ENCODE measurements around the gene SLC4A3.

The SLC4A3 gene, protein sequence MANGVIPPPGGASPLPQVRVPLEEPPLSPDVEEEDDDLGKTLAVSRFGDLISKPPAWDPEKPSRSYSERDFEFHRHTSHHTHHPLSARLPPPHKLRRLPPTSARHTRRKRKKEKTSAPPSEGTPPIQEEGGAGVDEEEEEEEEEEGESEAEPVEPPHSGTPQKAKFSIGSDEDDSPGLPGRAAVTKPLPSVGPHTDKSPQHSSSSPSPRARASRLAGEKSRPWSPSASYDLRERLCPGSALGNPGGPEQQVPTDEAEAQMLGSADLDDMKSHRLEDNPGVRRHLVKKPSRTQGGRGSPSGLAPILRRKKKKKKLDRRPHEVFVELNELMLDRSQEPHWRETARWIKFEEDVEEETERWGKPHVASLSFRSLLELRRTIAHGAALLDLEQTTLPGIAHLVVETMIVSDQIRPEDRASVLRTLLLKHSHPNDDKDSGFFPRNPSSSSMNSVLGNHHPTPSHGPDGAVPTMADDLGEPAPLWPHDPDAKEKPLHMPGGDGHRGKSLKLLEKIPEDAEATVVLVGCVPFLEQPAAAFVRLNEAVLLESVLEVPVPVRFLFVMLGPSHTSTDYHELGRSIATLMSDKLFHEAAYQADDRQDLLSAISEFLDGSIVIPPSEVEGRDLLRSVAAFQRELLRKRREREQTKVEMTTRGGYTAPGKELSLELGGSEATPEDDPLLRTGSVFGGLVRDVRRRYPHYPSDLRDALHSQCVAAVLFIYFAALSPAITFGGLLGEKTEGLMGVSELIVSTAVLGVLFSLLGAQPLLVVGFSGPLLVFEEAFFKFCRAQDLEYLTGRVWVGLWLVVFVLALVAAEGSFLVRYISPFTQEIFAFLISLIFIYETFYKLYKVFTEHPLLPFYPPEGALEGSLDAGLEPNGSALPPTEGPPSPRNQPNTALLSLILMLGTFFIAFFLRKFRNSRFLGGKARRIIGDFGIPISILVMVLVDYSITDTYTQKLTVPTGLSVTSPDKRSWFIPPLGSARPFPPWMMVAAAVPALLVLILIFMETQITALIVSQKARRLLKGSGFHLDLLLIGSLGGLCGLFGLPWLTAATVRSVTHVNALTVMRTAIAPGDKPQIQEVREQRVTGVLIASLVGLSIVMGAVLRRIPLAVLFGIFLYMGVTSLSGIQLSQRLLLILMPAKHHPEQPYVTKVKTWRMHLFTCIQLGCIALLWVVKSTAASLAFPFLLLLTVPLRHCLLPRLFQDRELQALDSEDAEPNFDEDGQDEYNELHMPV

DNA sequence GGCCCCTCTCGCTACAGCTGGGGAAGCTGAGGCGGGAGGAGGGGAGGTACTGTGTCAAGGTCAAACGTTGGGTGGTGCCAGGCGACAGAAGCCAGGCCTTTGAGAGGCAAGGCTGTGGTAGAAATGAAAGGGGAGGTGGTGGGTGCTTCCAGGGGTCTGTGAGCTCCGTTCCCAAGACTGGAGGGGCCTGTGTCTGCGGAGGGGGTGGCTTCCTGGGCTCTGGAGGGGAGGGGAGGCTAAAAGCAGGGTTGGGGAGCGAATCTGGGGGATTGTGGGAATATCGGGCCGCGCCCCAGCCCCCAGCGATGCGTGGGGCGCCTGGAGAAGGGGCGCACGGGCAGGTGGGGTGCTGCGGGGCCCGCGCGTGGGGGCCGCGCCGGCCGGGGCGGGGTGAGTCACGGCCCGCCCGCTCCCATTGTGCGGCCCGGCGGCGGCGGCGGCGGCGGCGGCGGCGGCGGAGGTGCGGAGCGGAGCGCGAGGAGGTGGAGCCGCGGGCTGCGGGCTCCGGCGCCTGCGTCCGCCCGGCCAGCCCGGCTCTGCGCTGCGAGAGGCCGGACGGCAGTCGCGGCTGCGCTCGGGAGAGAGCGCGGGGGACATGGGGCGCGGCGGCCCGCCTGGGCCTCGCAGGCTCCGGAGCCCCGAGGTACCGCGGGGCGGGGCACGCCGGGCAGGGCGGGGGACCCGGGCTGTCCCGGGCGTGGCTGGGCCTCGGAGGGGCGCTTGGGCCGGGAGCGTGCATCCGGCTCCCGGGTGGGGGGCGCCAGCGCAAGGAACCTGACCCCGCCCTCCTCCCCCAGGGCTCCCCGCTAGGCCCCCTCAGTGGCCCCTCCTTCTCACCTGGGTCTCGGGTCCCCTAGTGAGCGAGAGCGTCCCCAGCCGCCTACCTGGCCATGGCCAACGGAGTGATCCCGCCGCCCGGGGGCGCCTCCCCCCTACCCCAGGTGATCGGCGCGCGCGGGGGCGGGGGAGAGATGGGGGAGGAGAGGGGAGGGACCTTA is at the start of gene SLC4A3:
Gene SLC4A3, plus strand, starts transcription at position 528 of the 998 bp plus-strand sequence. Its CDS starts 363 bp downstream, at position 891.
- H3K9me3 ChIP-seq (ENCODE audit: control insufficient read depth, low read length), result no peaks in the 10 kb centered on the region
- H3K4me3 ChIP-seq (ENCODE audit: low read depth, low read length), result peak within 1 kb of the TSS; percentile 76
- H3K27me3 ChIP-seq (ENCODE audit: control insufficient read depth, insufficient read depth, low read length), result no peaks in the 10 kb centered on the region
- H3K27ac ChIP-seq, result no peak within 1 kb of the TSS
- H3K4me1 ChIP-seq, result peaks cover 4% of the 10 kb centered on the region
- H3K9ac ChIP-seq, result no peak within 1 kb of the TSS
- no peaks in the 10 kb centered on the region for H3K79me2 ChIP-seq
- TF ChIP-seq, protein P1, sequence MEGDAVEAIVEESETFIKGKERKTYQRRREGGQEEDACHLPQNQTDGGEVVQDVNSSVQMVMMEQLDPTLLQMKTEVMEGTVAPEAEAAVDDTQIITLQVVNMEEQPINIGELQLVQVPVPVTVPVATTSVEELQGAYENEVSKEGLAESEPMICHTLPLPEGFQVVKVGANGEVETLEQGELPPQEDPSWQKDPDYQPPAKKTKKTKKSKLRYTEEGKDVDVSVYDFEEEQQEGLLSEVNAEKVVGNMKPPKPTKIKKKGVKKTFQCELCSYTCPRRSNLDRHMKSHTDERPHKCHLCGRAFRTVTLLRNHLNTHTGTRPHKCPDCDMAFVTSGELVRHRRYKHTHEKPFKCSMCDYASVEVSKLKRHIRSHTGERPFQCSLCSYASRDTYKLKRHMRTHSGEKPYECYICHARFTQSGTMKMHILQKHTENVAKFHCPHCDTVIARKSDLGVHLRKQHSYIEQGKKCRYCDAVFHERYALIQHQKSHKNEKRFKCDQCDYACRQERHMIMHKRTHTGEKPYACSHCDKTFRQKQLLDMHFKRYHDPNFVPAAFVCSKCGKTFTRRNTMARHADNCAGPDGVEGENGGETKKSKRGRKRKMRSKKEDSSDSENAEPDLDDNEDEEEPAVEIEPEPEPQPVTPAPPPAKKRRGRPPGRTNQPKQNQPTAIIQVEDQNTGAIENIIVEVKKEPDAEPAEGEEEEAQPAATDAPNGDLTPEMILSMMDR (IDR thresholded peaks at IDR 0.05), result peak; percentile 27
- H3K36me3 ChIP-seq (ENCODE audit: control insufficient read depth, insufficient read depth, low read length), result no peaks in the 10 kb centered on the region
- peak within 1 kb of the TSS; percentile 98 for H2AFZ ChIP-seq
- H3K4me2 ChIP-seq (ENCODE audit: low read length), result peak within 1 kb of the TSS; percentile 90

DNA sequence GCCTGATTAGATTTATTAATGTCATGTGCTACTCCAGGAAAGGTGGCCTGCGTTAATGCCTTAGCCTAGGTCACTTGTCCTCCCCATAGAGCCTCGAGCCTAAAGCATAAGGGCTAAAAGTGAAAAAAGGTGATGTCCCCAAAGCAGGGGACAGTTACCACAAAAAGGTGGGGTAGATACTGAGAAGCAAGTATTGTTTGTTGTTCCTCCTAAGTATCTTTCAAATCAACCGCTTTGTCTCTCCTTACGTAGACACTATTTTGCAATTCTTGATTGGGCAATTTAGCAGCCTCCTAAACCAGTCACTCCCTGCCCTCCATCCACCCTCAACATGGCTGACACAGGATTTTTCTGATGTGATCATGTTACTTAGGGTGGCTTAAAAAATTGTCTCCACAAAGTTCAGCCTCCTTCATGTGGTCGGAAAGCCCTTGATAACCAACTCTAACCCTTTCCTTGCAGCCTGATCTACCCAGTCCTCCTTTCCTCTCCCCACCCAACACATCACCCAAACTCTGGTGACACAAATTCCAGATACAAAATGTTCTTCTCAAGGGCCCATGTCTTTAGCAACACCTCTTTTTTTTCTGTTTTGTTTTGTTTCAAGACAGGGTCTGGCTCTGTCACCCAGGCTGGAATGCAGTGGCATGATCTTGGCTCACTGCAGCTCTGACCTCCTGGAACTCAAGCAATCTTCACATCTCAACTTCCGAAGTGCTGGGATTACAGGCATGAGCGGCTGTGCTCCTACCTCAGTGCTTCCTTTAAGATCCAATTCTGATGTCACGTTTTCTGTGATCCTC is 48.4 kb upstream of the SLC4A3 start:
- Histone ChIP-seq H3K27ac (peak overlapping the region; percentile 37), H3K4me3 (ENCODE audit: low read depth, low read length) (no peak overlapping the region), H3K9me3 (ENCODE audit: control insufficient read depth, low read length) (no peaks in the 10 kb centered on the region), H3K9ac (no peak overlapping the region), H3K4me2 (ENCODE audit: low read length) (no peak overlapping the region), H3K79me2 (no peaks in the 10 kb centered on the region), H3K36me3 (ENCODE audit: control insufficient read depth, insufficient read depth, low read length) (no peaks in the 10 kb centered on the region), H2AFZ (peak overlapping the region; percentile 79), H3K27me3 (ENCODE audit: control insufficient read depth, insufficient read depth, low read length) (no peaks in the 10 kb centered on the region), H3K4me1 (peaks cover 5% of the 10 kb centered on the region)
- TF ChIP-seq, protein P1 (IDR thresholded peaks at IDR 0.05), result no peak

DNA sequence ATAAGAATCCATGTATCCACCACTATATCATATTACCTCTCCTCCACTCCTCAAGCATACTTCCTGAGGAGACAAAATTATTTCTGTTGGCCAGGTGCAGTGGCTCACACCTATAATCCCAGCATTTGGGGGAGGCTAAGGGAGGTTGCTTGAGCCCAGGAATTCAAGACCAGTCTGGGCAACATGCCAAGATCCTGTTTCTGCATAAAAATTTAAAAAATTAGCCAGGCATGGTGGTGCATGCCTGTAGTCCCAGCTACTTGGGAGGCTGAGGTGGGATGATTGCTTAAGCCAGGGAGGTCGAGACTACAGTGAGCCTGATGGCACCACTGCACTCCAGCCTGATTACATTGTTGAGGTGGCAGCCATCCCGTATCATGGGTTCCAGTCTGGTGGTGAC is 46.1 kb upstream of the SLC4A3 start:
- no peak overlapping the region for H2AFZ ChIP-seq
- no peak overlapping the region for H3K9ac ChIP-seq
- no peak overlapping the region for H3K27ac ChIP-seq
- H3K27me3 ChIP-seq (ENCODE audit: control insufficient read depth, insufficient read depth, low read length), result no peaks in the 10 kb centered on the region
- no peaks in the 10 kb centered on the region for H3K9me3 ChIP-seq (ENCODE audit: control insufficient read depth, low read length)
- TF ChIP-seq, protein P1 (IDR thresholded peaks at IDR 0.05), result no peak
- H3K4me2 ChIP-seq (ENCODE audit: low read length), result no peak overlapping the region
- no peak overlapping the region for H3K4me3 ChIP-seq (ENCODE audit: low read depth, low read length)
- no peaks in the 10 kb centered on the region for H3K36me3 ChIP-seq (ENCODE audit: control insufficient read depth, insufficient read depth, low read length)
- H3K79me2 ChIP-seq, result no peaks in the 10 kb centered on the region
- peaks cover 5% of the 10 kb centered on the region for H3K4me1 ChIP-seq

Data from parathyroid adenoma (tissue), 2 donors.